Esophagus squamous epithelium (tissue), 5 donors: ENCODE measurements around the gene PDILT. TPM values are rescaled to one million over a fixed set of nuclear protein-coding genes. Genes with fewer than 3 reads are reported as not detected.

Experiments
- DNase-seq: peaks from one replicate; lab custom pipeline; 2025; lab: John Stamatoyannopoulos, UW
- H3K27ac ChIP-seq, 4 donors: fragments of 200-600 bp; sonication (generic); one replicate each; pipeline ENCODE4 v1.5.1; 2016 to 2019; ENCODE audit warnings: mild to moderate bottlenecking in 1 of 4
- H3K27me3 ChIP-seq, 4 donors: fragments of 200-600 bp; sonication (generic); 1 replicate in 3 of 4; 2 replicates in 1 of 4; pipeline versions ENCODE4 v1.5.1 to v1.6.0; 2017 to 2021; ENCODE audit warnings: antibody characterized with exemption in 1 of 4
- H3K36me3 ChIP-seq, 3 donors: fragments of 200-600 bp; sonication (generic); one replicate each; pipeline ENCODE4 v1.5.1; 2016 to 2019
- H3K4me1 ChIP-seq, 3 donors: fragments of 200-600 bp; sonication (generic); one replicate each; pipeline ENCODE4 v1.5.1; 2017 to 2019
- H3K4me3 ChIP-seq, 4 donors: fragments of 200-600 bp; sonication (generic); 1 replicate in 3 of 4; 2 replicates in 1 of 4; pipeline ENCODE4 v1.5.1; 2016 to 2019; ENCODE audit warnings: mild to moderate bottlenecking in 2 of 4, moderate library complexity in 1 of 4
- H3K9me3 ChIP-seq, 3 donors: fragments of 200-600 bp; sonication (generic); one replicate each; pipeline ENCODE4 v1.5.1; 2016 to 2019
- POLR2A ChIP-seq, 4 donors: fragments of 450-650 bp; IDR thresholded peaks; one replicate each; pipeline ENCODE4 v1.6.1; 2017; ENCODE audit warnings: antibody characterized with exemption in 4 of 4, mild to moderate bottlenecking in 4 of 4, moderate library complexity in 3 of 4
- WGBS, 2 donors: methylation state at CpG; one replicate each; pipeline ENCODE4 v1.1.5; 2018; 5-methylcytosine and 5-hydroxymethylcytosine counted together
- intact Hi-C: fragments of 100-400 bp; cut with DNase I; formaldehyde crosslinking; loops from one replicate; pipeline ENCODE4 v1.15.0; 2022
- total RNA-seq, 4 donors: library from RNA; depleted of rRNA; stranded (reverse); fragments of >200 nt; gene quantifications; one replicate each; pipeline ENCODE4 v1.1.0, GENCODE V29; 2016
- TF ChIP-seq, protein P1 (sequence below), 6 experiments: fragments of 450-650 bp in 4 of 6; fragments of 200-600 bp in 2 of 6; sonication (generic) in 2 of 6; IDR thresholded peaks; one replicate each; pipeline ENCODE4 v1.5.1; 2016 to 2019; ENCODE audit warnings: antibody characterized with exemption in 6 of 6, mild to moderate bottlenecking in 4 of 6, moderate library complexity in 4 of 6
- donor health status: DM: yes; HTN: yes; CAD: no.

The PDILT gene
- total RNA-seq, 4 donors from 2014 or later: not detected

DNA sequence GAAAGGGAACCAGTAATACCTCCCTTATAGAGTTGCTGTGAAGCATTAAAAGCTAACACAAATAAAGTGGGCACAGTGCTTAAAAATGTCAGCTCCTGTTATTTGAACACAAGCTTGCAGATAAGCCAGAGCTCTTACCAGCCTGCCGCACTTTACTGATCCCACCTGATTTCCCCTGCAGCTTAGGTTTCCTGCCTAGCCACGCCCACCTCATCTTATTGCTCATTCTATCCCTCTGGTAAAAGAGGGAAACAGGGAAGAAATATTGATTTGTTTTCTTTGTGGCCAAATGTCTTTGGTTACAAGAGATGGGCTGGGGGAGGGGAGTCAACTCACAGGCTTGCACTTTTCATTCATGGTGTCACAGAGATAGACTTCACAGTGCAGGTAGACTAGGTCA is 67.6 kb downstream of the PDILT start:
- TF ChIP-seq, protein P1, sequence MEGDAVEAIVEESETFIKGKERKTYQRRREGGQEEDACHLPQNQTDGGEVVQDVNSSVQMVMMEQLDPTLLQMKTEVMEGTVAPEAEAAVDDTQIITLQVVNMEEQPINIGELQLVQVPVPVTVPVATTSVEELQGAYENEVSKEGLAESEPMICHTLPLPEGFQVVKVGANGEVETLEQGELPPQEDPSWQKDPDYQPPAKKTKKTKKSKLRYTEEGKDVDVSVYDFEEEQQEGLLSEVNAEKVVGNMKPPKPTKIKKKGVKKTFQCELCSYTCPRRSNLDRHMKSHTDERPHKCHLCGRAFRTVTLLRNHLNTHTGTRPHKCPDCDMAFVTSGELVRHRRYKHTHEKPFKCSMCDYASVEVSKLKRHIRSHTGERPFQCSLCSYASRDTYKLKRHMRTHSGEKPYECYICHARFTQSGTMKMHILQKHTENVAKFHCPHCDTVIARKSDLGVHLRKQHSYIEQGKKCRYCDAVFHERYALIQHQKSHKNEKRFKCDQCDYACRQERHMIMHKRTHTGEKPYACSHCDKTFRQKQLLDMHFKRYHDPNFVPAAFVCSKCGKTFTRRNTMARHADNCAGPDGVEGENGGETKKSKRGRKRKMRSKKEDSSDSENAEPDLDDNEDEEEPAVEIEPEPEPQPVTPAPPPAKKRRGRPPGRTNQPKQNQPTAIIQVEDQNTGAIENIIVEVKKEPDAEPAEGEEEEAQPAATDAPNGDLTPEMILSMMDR (IDR thresholded peaks at IDR 0.05): no peak
- no peak for TF ChIP-seq POLR2A (IDR thresholded peaks at IDR 0.05)
- Histone ChIP-seq H3K27ac (no peak overlapping the region), H3K27me3 (peaks cover 0 to 21% (median 0%) of the 10 kb centered on the region in 4 donors), H3K36me3 (no peaks in the 10 kb centered on the region), H3K4me1 (no peaks in the 10 kb centered on the region), H3K9me3 (no peaks in the 10 kb centered on the region), H3K4me3 (no peak overlapping the region)
- DNase-seq: no peak
- 16 to 41% methylated on average over 2 of the region's 2 CpGs for WGBS, 2 donors
- intact Hi-C loops: no loop called here

GRCh38 chr16:20334396-20334795 is 70.1 kb downstream of the PDILT start:
- intact Hi-C loops: no loop called here
- 38 to 82% methylated on average over 1 of the region's 1 CpG for WGBS, 2 donors

DNA sequence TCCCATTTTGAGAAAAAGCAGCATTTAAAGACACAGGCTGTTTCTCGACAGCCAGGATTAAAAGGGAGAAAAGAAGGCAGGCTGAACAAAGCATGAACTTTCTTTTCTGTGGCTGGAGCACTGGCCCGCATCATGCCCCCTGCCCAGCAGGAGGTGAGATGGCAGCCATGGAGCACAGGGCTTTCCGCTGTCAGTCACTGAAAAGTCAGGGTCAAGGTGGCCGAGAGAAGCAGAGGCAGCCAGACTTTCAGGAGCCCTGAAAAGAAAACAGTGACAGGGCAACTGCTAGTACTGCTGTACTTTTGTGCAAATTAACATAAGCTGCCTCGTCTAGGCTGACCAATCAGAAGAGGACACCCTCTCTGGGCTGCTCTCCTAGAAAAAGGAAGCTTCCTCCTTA is 71.4 kb downstream of the PDILT start:
- no peak overlapping the region for H3K4me3 ChIP-seq
- intact Hi-C loops: no loop called here
- DNase-seq: no peak
- H3K4me1 ChIP-seq: no peaks in the 10 kb centered on the region
- H3K9me3 ChIP-seq: no peaks in the 10 kb centered on the region
- 55 to 60% methylated on average over 5 of the region's 5 CpGs for WGBS, 2 donors
- TF ChIP-seq, protein P1 (IDR thresholded peaks at IDR 0.05): no peak
- TF ChIP-seq POLR2A (IDR thresholded peaks at IDR 0.05): no peak
- H3K27me3 ChIP-seq: peaks cover 0 to 10% (median 0%) of the 10 kb centered on the region in 4 donors
- H3K36me3 ChIP-seq: no peaks in the 10 kb centered on the region
- no peak overlapping the region for H3K27ac ChIP-seq

More at GRCh38 chr16:20334396-20334795, 70.1 kb downstream of the PDILT start:
- TF ChIP-seq, protein P1 (IDR thresholded peaks at IDR 0.05): no peak
- no peaks in the 10 kb centered on the region for H3K9me3 ChIP-seq
- H3K4me3 ChIP-seq: no peak overlapping the region
- H3K27ac ChIP-seq: no peak overlapping the region
- no peak for DNase-seq
- H3K4me1 ChIP-seq: no peaks in the 10 kb centered on the region
- H3K27me3 ChIP-seq: peaks cover 0 to 19% (median 0%) of the 10 kb centered on the region in 4 donors
- H3K36me3 ChIP-seq: no peaks in the 10 kb centered on the region

GRCh38 chr16:20332411-20332810 is 72.1 kb downstream of the PDILT start:
- 73 to 82% methylated on average over 8 of the region's 8 CpGs for WGBS, 2 donors
- no peak for TF ChIP-seq POLR2A (IDR thresholded peaks at IDR 0.05)
- TF ChIP-seq, protein P1 (IDR thresholded peaks at IDR 0.05): no peak
- Histone ChIP-seq H3K4me1 (no peaks in the 10 kb centered on the region), H3K4me3 (no peak overlapping the region), H3K9me3 (no peaks in the 10 kb centered on the region), H3K36me3 (no peaks in the 10 kb centered on the region), H3K27ac (no peak overlapping the region), H3K27me3 (peaks cover 0 to 7% (median 0%) of the 10 kb centered on the region in 4 donors)
- DNase-seq: no peak
- intact Hi-C loops: no loop called here

DNA sequence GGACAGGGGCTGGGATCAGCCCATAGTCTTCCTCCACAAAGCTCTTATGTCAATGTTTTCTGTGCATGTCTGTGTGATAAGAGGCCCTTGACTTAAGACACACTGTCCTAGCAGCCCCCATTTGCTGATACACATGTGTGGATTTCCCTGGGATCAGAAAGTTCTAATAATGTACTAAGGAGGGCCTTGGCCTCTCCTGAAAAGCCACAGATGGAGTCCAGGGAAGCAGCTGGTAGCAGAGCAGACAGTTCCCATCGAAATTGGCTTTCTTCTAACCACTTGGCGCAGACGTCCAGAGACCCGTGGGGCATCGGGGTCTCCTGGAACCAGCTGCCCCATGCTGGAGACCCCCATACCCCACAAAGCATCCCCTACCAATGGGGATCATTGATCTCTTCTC is 72.9 kb downstream of the PDILT start:
- Histone ChIP-seq H3K27ac (no peak overlapping the region), H3K27me3 (peaks cover 0 to 5% (median 0%) of the 10 kb centered on the region in 4 donors), H3K4me1 (no peaks in the 10 kb centered on the region), H3K4me3 (no peak overlapping the region), H3K9me3 (no peaks in the 10 kb centered on the region), H3K36me3 (no peaks in the 10 kb centered on the region)
- intact Hi-C loops: no loop called here
- TF ChIP-seq, protein P1 (IDR thresholded peaks at IDR 0.05): no peak
- no peak for TF ChIP-seq POLR2A (IDR thresholded peaks at IDR 0.05)
- no peak for DNase-seq
- WGBS, 2 donors: no CpG with 5 or more reads among the region's 5 CpGs
